Measurements from ENCODE around the gene PLLP. TPM values are rescaled to one million over a fixed set of nuclear protein-coding genes. Genes with fewer than 3 reads are reported as not detected.

Gene PLLP
- total RNA-seq, 1 donor from 2014 or later: 104 TPM

DNA sequence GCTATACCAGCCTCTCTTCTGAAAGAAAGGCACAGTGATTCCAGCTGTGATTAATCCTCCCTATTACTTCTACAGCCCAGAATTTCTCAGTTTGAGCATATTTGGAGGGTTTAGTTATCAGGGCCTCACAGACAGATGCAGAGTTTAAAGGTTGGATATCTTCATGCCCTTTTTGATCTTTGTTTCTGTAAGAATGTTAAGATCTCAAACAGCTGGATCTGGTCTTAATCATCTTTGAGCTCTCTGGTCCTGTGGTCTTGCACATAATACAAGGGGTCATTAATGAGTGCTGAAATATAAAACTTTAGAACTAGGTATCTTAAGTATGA, 48.5 kb downstream of the PLLP start:
- DNase-seq: no peak
- H3K4me1 ChIP-seq: no peaks in the 10 kb centered on the region
- no peaks in the 10 kb centered on the region for H3K9me3 ChIP-seq
- no peak overlapping the region for H3K27ac ChIP-seq
- peaks cover 83% of the 10 kb centered on the region for H3K36me3 ChIP-seq
- H3K4me3 ChIP-seq: no peak overlapping the region
- no peaks in the 10 kb centered on the region for H3K27me3 ChIP-seq
- intact Hi-C loops (cut with DNase I): no loop called here
- no peak for ATAC-seq
- TF ChIP-seq CTCF (IDR thresholded peaks at IDR 0.05): no peak

DNA sequence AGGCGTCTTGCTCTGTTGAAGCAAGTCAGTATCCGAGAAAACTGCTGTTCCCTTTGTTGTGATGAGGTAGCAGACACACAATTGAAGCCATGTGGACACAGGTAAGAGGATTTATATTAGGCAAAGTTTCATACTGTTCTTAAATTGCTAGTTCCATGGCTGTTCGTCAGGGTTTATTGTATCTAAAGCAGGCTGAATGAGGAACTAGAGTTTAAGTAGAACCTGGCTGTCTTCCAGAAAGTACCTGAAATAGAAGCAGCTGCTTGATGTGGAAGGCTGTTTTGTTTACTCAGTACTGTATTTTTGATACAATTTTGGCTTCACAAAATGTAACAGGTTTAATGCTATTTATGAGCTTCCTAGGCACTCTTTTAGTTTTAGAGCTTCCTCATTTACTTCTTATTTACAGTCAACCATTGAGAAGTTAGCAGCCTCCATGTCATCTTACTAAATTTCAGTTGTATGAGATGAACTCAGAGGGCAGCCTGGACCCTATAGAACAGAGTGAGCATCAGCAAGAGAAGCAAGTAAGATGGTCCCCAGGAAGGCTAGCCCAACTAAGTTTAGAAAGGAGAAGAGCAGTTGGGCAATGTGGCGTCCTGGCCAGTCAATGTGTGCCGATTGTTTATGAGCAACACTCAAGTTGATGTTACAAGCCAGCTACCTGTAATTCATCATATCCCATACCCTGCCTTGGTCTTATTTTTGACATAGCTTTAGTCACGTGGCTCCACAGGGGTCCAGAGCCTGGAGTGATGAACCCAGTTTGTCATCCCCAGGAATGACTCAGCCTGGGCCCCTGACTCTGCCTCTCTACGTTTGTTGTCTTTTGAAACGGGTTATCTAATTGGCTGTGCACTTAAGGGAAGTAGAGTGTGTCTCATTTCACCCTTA, 49.1 kb downstream of the PLLP start:
- Histone ChIP-seq H3K9me3 (no peaks in the 10 kb centered on the region), H3K36me3 (peaks cover 89% of the 10 kb centered on the region), H3K27me3 (no peaks in the 10 kb centered on the region), H3K4me3 (no peak overlapping the region), H3K4me1 (no peaks in the 10 kb centered on the region), H3K27ac (no peak overlapping the region)
- intact Hi-C loops (cut with DNase I): no loop called here
- no peak for TF ChIP-seq CTCF (IDR thresholded peaks at IDR 0.05)
- ATAC-seq (peak; percentile 53), DNase-seq (no peak)

DNA sequence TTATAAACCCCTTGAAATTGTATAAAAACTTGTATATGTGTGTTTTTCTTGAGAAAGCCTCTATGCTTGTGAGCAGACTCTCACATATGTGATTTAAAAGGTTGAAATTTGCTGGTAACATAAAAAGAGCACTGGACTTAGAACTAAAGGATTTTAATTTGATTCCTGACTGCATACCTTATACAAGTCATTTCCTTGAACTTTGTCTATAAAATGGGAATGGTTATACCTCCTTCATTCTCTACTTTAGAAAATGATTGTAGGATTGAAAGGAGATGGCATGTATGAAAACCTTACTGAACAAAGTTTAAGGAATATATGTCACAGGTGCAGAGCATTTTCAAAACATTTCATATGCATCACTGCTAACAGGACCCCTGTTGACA, 49.8 kb downstream of the PLLP start:
- H3K36me3 ChIP-seq: peaks cover 90% of the 10 kb centered on the region

DNA sequence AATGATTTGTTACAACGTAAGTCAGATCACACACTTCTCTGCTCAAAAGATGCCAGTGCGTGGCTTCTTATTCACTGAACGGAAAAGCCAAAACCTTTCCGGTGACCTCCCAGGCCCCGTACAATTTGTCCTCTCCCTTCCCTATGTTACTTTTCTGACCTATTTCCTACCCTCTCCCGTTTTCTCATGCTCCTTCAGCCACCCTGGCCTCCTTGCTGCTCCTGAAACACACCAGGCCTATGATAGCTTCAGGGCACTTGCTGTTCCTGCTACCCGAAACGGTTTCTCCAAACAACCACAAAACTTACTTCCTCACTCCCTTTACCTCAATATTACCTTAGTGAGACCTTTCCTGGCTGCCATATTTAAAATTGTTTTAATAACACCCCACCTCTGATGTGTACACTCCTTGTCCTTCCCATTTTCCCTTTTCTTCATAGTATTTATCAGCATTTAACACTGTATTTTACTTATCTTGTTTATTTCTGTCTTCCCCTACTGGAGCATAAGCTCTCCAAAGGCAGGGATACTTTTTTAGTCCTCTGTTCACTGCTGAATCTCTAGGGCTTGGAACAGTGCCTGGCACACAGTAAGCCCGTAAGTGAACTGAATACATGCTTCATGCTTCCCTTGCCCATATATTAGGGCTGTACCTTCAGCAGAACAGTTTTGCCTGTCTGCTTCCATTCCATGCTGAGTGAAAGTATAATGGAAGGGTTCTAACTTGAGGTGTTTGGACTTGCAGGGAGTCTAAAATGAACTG, 50.3 kb downstream of the PLLP start:
- DNase-seq: no peak
- peaks cover 91% of the 10 kb centered on the region for H3K36me3 ChIP-seq
- H3K4me1 ChIP-seq: no peaks in the 10 kb centered on the region
- ATAC-seq: no peak
- H3K4me3 ChIP-seq: no peak overlapping the region
- no peaks in the 10 kb centered on the region for H3K27me3 ChIP-seq
- TF ChIP-seq CTCF (IDR thresholded peaks at IDR 0.05): no peak
- intact Hi-C loops (cut with DNase I): no loop called here
- H3K27ac ChIP-seq: no peak overlapping the region
- no peaks in the 10 kb centered on the region for H3K9me3 ChIP-seq

More for the DNA sequence above, 49.8 kb downstream of the PLLP start:
- intact Hi-C loops (cut with DNase I): no loop called here
- ATAC-seq: no peak
- Histone ChIP-seq H3K27me3 (no peaks in the 10 kb centered on the region), H3K27ac (no peak overlapping the region), H3K4me1 (no peaks in the 10 kb centered on the region), H3K9me3 (no peaks in the 10 kb centered on the region), H3K4me3 (no peak overlapping the region)
- TF ChIP-seq CTCF (IDR thresholded peaks at IDR 0.05): no peak
- DNase-seq: no peak

GRCh38 chr16:57231821-57232350, 52.6 kb downstream of the PLLP start:
- no peaks in the 10 kb centered on the region for H3K4me1 ChIP-seq
- H3K36me3 ChIP-seq: peaks cover 96% of the 10 kb centered on the region
- no peak for DNase-seq
- intact Hi-C loops (cut with DNase I): no loop called here
- no peak for TF ChIP-seq CTCF (IDR thresholded peaks at IDR 0.05)
- no peak for ATAC-seq
- no peaks in the 10 kb centered on the region for H3K27me3 ChIP-seq
- no peak overlapping the region for H3K4me3 ChIP-seq
- no peak overlapping the region for H3K27ac ChIP-seq
- H3K9me3 ChIP-seq: no peaks in the 10 kb centered on the region
